Vagina (tissue), 2 donors: ENCODE measurements around the gene IL13.

Source experiments
- CTCF ChIP-seq, 3 experiments: fragments of 450-650 bp in 2 of 3; fragments of 200-600 bp in 1 of 3; sonication (generic) in 1 of 3; IDR thresholded peaks; one replicate each; pipeline ENCODE4 v1.5.1; 2017 to 2019; ENCODE audit warnings: antibody characterized with exemption in 3 of 3, mild to moderate bottlenecking in 2 of 3, moderate library complexity in 2 of 3
- POLR2AphosphoS5 ChIP-seq, 2 donors: sonication (generic); formaldehyde crosslinking; IDR thresholded peaks; one replicate each; pipeline ENCODE4 v1.9.0; 2017; ENCODE audit warnings: antibody characterized with exemption in 2 of 2, mild to moderate bottlenecking in 2 of 2, low read depth in 1 of 2; ENCODE audit not compliant: insufficient read depth in 1 of 2

- TF ChIP-seq POLR2AphosphoS5 (IDR thresholded peaks at IDR 0.05; ENCODE audit: insufficient read depth in 1 of 2, low read depth in 1 of 2): no peak
- TF ChIP-seq CTCF (IDR thresholded peaks at IDR 0.05): no peak
Measured at GRCh38 chr5:132640613-132641012, 17.4 kb upstream of the IL13 start.
